Measurements from ENCODE around the gene PHF5A. TPM values are rescaled to one million over a fixed set of nuclear protein-coding genes. Genes with fewer than 3 reads are reported as not detected.

The PHF5A gene
- total and polyA plus RNA-seq, 10 of the 15 experiments (the other 5 are each of a cell fraction or from before 2014, with no cell fraction given): 40.5 to 115 (median 79.2) TPM

DNA sequence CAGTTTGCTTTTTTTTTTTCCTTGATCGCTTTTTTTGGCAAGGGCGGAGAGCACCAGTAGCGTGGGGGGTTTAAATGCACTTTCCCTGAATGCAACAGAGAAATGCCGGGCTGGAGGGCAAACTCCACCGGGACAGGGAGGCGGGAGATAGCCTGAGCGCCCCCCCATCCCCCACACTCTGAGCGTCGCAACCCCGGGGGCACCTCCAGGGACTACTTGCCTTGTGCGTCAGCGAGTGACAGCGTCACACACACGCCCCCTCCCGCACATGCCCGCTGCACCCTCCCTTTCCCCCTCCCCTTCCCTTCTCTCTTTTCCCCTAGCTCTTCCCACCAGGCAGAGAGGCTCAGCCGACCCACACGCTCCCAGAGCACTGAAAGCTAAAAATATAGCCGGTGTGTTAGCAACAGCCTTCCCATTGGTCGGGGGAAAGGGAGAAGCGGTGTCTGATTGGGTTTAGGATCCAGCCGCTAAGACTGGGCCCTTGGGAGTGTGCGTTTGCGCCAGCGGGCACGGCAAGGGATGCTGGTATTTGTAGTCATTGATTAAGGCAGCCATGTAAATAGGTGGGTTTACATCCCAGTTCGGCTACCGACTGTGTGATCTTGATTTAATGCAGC is 20.2 kb downstream of the PHF5A start (continued):
- TF ChIP-seq, protein P1, sequence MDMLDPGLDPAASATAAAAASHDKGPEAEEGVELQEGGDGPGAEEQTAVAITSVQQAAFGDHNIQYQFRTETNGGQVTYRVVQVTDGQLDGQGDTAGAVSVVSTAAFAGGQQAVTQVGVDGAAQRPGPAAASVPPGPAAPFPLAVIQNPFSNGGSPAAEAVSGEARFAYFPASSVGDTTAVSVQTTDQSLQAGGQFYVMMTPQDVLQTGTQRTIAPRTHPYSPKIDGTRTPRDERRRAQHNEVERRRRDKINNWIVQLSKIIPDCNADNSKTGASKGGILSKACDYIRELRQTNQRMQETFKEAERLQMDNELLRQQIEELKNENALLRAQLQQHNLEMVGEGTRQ (IDR thresholded peaks at IDR 0.05; ENCODE audit: borderline replicate concordance, low read depth, low read length): no peak
- no peak for TF ChIP-seq ZNF274 (IDR thresholded peaks at IDR 0.05; ENCODE audit: insufficient read depth, insufficient read length)
- peak; percentile 75 for TF ChIP-seq MLLT1 (IDR thresholded peaks at IDR 0.05)
- TF ChIP-seq, protein P2, sequence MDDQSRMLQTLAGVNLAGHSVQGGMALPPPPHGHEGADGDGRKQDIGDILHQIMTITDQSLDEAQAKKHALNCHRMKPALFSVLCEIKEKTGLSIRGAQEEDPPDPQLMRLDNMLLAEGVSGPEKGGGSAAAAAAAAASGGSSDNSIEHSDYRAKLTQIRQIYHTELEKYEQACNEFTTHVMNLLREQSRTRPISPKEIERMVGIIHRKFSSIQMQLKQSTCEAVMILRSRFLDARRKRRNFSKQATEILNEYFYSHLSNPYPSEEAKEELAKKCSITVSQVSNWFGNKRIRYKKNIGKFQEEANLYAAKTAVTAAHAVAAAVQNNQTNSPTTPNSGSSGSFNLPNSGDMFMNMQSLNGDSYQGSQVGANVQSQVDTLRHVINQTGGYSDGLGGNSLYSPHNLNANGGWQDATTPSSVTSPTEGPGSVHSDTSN (IDR thresholded peaks at IDR 0.05; ENCODE audit: insufficient replicate concordance, low read depth, low read length): peak; percentile 55
- peak; percentile 96 for TF ChIP-seq NBN (IDR thresholded peaks at IDR 0.05)
- TF ChIP-seq NFYB (IDR thresholded peaks at IDR 0.05; ENCODE audit: insufficient read depth, low read depth, low read length): peak; percentile 87
- TF ChIP-seq, protein P3, sequence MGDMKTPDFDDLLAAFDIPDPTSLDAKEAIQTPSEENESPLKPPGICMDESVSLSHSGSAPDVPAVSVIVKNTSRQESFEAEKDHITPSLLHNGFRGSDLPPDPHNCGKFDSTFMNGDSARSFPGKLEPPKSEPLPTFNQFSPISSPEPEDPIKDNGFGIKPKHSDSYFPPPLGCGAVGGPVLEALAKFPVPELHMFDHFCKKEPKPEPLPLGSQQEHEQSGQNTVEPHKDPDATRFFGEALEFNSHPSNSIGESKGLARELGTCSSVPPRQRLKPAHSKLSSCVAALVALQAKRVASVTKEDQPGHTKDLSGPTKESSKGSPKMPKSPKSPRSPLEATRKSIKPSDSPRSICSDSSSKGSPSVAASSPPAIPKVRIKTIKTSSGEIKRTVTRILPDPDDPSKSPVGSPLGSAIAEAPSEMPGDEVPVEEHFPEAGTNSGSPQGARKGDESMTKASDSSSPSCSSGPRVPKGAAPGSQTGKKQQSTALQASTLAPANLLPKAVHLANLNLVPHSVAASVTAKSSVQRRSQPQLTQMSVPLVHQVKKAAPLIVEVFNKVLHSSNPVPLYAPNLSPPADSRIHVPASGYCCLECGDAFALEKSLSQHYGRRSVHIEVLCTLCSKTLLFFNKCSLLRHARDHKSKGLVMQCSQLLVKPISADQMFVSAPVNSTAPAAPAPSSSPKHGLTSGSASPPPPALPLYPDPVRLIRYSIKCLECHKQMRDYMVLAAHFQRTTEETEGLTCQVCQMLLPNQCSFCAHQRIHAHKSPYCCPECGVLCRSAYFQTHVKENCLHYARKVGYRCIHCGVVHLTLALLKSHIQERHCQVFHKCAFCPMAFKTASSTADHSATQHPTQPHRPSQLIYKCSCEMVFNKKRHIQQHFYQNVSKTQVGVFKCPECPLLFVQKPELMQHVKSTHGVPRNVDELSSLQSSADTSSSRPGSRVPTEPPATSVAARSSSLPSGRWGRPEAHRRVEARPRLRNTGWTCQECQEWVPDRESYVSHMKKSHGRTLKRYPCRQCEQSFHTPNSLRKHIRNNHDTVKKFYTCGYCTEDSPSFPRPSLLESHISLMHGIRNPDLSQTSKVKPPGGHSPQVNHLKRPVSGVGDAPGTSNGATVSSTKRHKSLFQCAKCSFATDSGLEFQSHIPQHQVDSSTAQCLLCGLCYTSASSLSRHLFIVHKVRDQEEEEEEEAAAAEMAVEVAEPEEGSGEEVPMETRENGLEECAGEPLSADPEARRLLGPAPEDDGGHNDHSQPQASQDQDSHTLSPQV (IDR thresholded peaks at IDR 0.05): 0 out of 2 replicates have a peak, but pooled peaks have one; percentile 23
- TF ChIP-seq IKZF2 (IDR thresholded peaks at IDR 0.05): peak; percentile 97
- TF ChIP-seq TCF7 (IDR thresholded peaks at IDR 0.05; ENCODE audit: borderline replicate concordance): no peak
- TF ChIP-seq BCL11A (IDR thresholded peaks at IDR 0.05; ENCODE audit: low read depth, low read length): no peak
- TF ChIP-seq EGR1 (IDR thresholded peaks at IDR 0.05; ENCODE audit: borderline replicate concordance in 1 of 2, low read depth in 2 of 2, low read length in 2 of 2): peak in 1 of 2 experiments; percentile 54; a peak in 1 of 3 replicates
- peak; percentile 91 for TF ChIP-seq HCFC1 (IDR thresholded peaks at IDR 0.05; ENCODE audit: low read length)
- no peak for TF ChIP-seq NR2C2 (IDR thresholded peaks at IDR 0.05; ENCODE audit: borderline replicate concordance, control insufficient read depth, insufficient read length, low read depth)
- no peak for TF ChIP-seq RCOR1 (conservative IDR thresholded peaks at IDR 0.05; ENCODE audit: low read depth, low read length)
- no peak for TF ChIP-seq NFXL1 (IDR thresholded peaks at IDR 0.05; ENCODE audit: borderline replicate concordance)
- no peak for TF ChIP-seq BMI1 (IDR thresholded peaks at IDR 0.05; ENCODE audit: borderline replicate concordance)
- peak; percentile 20; the same call in 1 of the 3 replicates for TF ChIP-seq POU2F2 (IDR thresholded peaks at IDR 0.05; ENCODE audit: borderline replicate concordance, low read depth, low read length)
- TF ChIP-seq, protein P4, sequence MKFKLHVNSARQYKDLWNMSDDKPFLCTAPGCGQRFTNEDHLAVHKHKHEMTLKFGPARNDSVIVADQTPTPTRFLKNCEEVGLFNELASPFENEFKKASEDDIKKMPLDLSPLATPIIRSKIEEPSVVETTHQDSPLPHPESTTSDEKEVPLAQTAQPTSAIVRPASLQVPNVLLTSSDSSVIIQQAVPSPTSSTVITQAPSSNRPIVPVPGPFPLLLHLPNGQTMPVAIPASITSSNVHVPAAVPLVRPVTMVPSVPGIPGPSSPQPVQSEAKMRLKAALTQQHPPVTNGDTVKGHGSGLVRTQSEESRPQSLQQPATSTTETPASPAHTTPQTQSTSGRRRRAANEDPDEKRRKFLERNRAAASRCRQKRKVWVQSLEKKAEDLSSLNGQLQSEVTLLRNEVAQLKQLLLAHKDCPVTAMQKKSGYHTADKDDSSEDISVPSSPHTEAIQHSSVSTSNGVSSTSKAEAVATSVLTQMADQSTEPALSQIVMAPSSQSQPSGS (IDR thresholded peaks at IDR 0.05; ENCODE audit: low read length): no peak
- TF ChIP-seq, protein P5, sequence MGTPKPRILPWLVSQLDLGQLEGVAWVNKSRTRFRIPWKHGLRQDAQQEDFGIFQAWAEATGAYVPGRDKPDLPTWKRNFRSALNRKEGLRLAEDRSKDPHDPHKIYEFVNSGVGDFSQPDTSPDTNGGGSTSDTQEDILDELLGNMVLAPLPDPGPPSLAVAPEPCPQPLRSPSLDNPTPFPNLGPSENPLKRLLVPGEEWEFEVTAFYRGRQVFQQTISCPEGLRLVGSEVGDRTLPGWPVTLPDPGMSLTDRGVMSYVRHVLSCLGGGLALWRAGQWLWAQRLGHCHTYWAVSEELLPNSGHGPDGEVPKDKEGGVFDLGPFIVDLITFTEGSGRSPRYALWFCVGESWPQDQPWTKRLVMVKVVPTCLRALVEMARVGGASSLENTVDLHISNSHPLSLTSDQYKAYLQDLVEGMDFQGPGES (IDR thresholded peaks at IDR 0.05): peak; percentile 32; the same call in 1 of the 2 replicates
- peak; percentile 90 for TF ChIP-seq MEF2B (IDR thresholded peaks at IDR 0.05; ENCODE audit: partially characterized antibody, poor library complexity, severe bottlenecking)
